K562 (cell line): ENCODE results near the gene ZNF407. TPM values are rescaled to one million over a fixed set of nuclear protein-coding genes. Genes with fewer than 3 reads are reported as not detected.

ENCODE experiments used
- ATAC-seq: fragments of 200-7000 bp; cut with Tn5 transposase; 3 replicates; pipeline ENCODE4 v1.9.1; 2020; ENCODE audit warnings: moderate library complexity
- BruUV-seq: library from RNA; stranded (reverse); fragments of 400-500 nt; replicated peaks from 2 replicates; lab custom pipeline; 2021; lab: Mats Ljungman, UMichigan
- CTCF ChIA-PET: fragments of 300-600 bp; formaldehyde crosslinking; extraction: SDS; loops from one replicate; lab custom pipeline; 2021; ENCODE audit warnings: low intra/inter-chr PET ratio; lab: Yijun Ruan, JAX
- POLR2A ChIA-PET: fragments of 300-600, 350-650 bp; sonication (Branson Sonifier 250); formaldehyde crosslinking; extraction: SDS; loops from one replicate; lab custom pipeline; 2021; ENCODE audit warnings: antibody characterized with exemption, inconsistent platforms; lab: Yijun Ruan, JAX
- DNase-seq, 4 experiments: peaks; one replicate each; pipeline versions ENCODE4 v3.0.0 to v3.0.0-alpha.2; 2011 to 2018; ENCODE audit warnings: low spot score in 3 of 4, mixed read lengths in 3 of 4; ENCODE audit errors: extremely low read depth in 1 of 4
- FAIRE-seq: peaks from 2 replicates; lab custom pipeline; 2011; peaks lifted over from hg19 to GRCh38; lab: Jason Lieb, UNC
- H2AFZ ChIP-seq: 2 replicates; pipeline ENCODE4 v1.6.0; 2011; ENCODE audit warnings: low read depth, low read length, control low read depth, inconsistent platforms
- H3K27ac ChIP-seq: fragments of 200-600 bp; 3 replicates; pipeline ENCODE4 v1.8.0; 2011; ENCODE audit warnings: low read depth, mild to moderate bottlenecking, control low read depth, inconsistent platforms, low read length, moderate library complexity, mixed read lengths; ENCODE audit errors: extremely low read depth
- H3K27me3 ChIP-seq, 2 experiments: fragments of 300-600 bp in 1 of 2; 2 replicates in 1 of 2; 3 replicates in 1 of 2; pipeline versions ENCODE4 v1.6.0 to v1.8.0; 2011; ENCODE audit warnings: inconsistent platforms in 2 of 2, low read length in 2 of 2, mild to moderate bottlenecking in 1 of 2, mixed read lengths in 1 of 2, moderate library complexity in 1 of 2; ENCODE audit not compliant: control insufficient read depth in 2 of 2, insufficient read depth in 2 of 2
- H3K36me3 ChIP-seq: fragments of 300-600 bp; 3 replicates; pipeline ENCODE4 v1.8.0; 2011; ENCODE audit warnings: mild to moderate bottlenecking, low read length, inconsistent platforms; ENCODE audit not compliant: control insufficient read depth, insufficient read depth
- H3K4me1 ChIP-seq, 2 experiments: fragments of 200-600 bp in 1 of 2; replicated peaks in 1 of 2; 2 replicates in 1 of 2; 3 replicates in 1 of 2; pipeline versions ENCODE4 v1.5.1 to v1.8.0; 2011; ENCODE audit warnings: inconsistent platforms in 2 of 2, low read length in 2 of 2, mild to moderate bottlenecking in 1 of 2, mixed read lengths in 1 of 2, moderate library complexity in 1 of 2; ENCODE audit not compliant: control insufficient read depth in 2 of 2, insufficient read depth in 2 of 2
- H3K4me2 ChIP-seq: 2 replicates; pipeline ENCODE4 v1.6.1; 2011; ENCODE audit warnings: low read length, control low read depth, inconsistent platforms, mixed read lengths; ENCODE audit not compliant: insufficient read depth
- H3K4me3 ChIP-seq: fragments of 200-600 bp; sonication (generic), shearing (Covaris generic); 2 replicates; pipeline ENCODE4 v1.5.1; 2016; ENCODE audit warnings: control low read depth, inconsistent platforms
- H3K79me2 ChIP-seq: fragments of 200-600 bp; 3 replicates; pipeline ENCODE4 v1.8.0; 2011; ENCODE audit warnings: low read length, inconsistent platforms; ENCODE audit not compliant: control insufficient read depth, insufficient read depth
- H3K9ac ChIP-seq, 2 experiments: 2 replicates each; pipeline versions ENCODE4 v1.6.0 to v1.6.1; 2011; ENCODE audit warnings: low read depth in 2 of 2, low read length in 2 of 2, control low read depth in 1 of 2, inconsistent platforms in 1 of 2, mild to moderate bottlenecking in 1 of 2, mixed read lengths in 1 of 2; ENCODE audit not compliant: insufficient read depth in 1 of 2
- H3K9me1 ChIP-seq: one replicate; pipeline ENCODE4 v1.6.0; 2011; ENCODE audit warnings: inconsistent platforms, mild to moderate bottlenecking, low read length, moderate library complexity; ENCODE audit not compliant: control insufficient read depth, insufficient read depth
- H3K9me3 ChIP-seq: replicated peaks from 2 replicates; pipeline ENCODE4 v1.5.1; 2011; ENCODE audit warnings: low read depth, low read length, inconsistent platforms; ENCODE audit not compliant: control insufficient read depth, insufficient read depth
- H4K20me1 ChIP-seq: replicated peaks from 2 replicates; pipeline ENCODE4 v1.6.1; 2011; ENCODE audit warnings: low read length, inconsistent platforms, mixed read lengths; ENCODE audit not compliant: control insufficient read depth, insufficient read depth
- HNRNPH1 ChIP-seq: fragments of 200-400 bp; formaldehyde crosslinking; optimal IDR thresholded peaks from 2 replicates; pipeline ENCODE3; 2017; ENCODE audit warnings: low read depth, mild to moderate bottlenecking, low read length, moderate library complexity
- NR2C2 ChIP-seq, 2 experiments: fragments of 200-800 bp in 1 of 2; sonication (Bioruptor generic) in 1 of 2; sonication (generic) in 1 of 2; formaldehyde crosslinking in 1 of 2; IDR thresholded peaks; 2 replicates each; pipeline versions ENCODE4 v1.6.1 to v1.8.0; 2016 to 2022; ENCODE audit warnings: mild to moderate bottlenecking in 1 of 2, missing compliant biosample characterization in 1 of 2, missing genetic modification characterization in 1 of 2, missing genetic modification reagents in 1 of 2
- PURB ChIP-seq: sonication (generic); formaldehyde crosslinking; IDR thresholded peaks from 2 replicates; pipeline ENCODE4 v1.9.0; 2021; ENCODE audit warnings: low read depth, mild to moderate bottlenecking, missing genetic modification reagents
- SRSF3 ChIP-seq: fragments of 200-400 bp; formaldehyde crosslinking; IDR thresholded peaks from 2 replicates; pipeline ENCODE4 v1.6.1; 2016; ENCODE audit warnings: mild to moderate bottlenecking, low read length, moderate library complexity; ENCODE audit not compliant: insufficient read depth
- TOE1 ChIP-seq, 2 experiments: fragments of 450-650 bp in 1 of 2; sonication (generic) in 1 of 2; formaldehyde crosslinking in 1 of 2; IDR thresholded peaks; 2 replicates each; pipeline versions ENCODE4 v1.7.1 to v1.8.0; 2016 to 2022; ENCODE audit warnings: borderline replicate concordance in 2 of 2, mild to moderate bottlenecking in 2 of 2, antibody characterized with exemption in 1 of 2, inconsistent platforms in 1 of 2, low read depth in 1 of 2, missing genetic modification reagents in 1 of 2, moderate library complexity in 1 of 2
- ZBTB1 ChIP-seq: sonication (generic); formaldehyde crosslinking; IDR thresholded peaks from 2 replicates; pipeline ENCODE4 v1.8.1; 2023; ENCODE audit warnings: missing genetic modification reagents, low read depth, mild to moderate bottlenecking, borderline replicate concordance
- ZNF23 ChIP-seq: fragments of 250-450 bp; sonication (Bioruptor Pico); IDR thresholded peaks from 2 replicates; pipeline ENCODE4 v1.4.0; 2020; ENCODE audit warnings: mild to moderate bottlenecking
- ZNF239 ChIP-seq: fragments of 250-450 bp; sonication (Bioruptor Pico); IDR thresholded peaks from 2 replicates; pipeline ENCODE4 v1.4.0; 2020; ENCODE audit warnings: mild to moderate bottlenecking
- ZNF398 ChIP-seq: fragments of 250-450 bp; sonication (Bioruptor Pico); IDR thresholded peaks from 2 replicates; pipeline ENCODE4 v1.8.0; 2021; ENCODE audit warnings: moderate library complexity, mild to moderate bottlenecking, inconsistent platforms
- ZNF830 ChIP-seq: fragments of 250-450 bp; sonication (Bioruptor Pico); IDR thresholded peaks from 2 replicates; pipeline ENCODE4 v1.5.0; 2021; ENCODE audit warnings: mild to moderate bottlenecking
- WGBS: fragments of 100-300 bp; shearing (Covaris generic); methylation state at CpG from one replicate; pipeline ENCODE4 v1.1.6; 2016; ENCODE audit warnings: low coverage, mixed read lengths; ENCODE audit not compliant: insufficient coverage; ENCODE audit errors: missing lambda C conversion rate; 5-methylcytosine and 5-hydroxymethylcytosine counted together
- in situ Hi-C: fragments of 300-500 bp; cut with MboI; formaldehyde crosslinking; loops from 4 replicates; pipeline ENCODE4 v1.15.0; 2018; ENCODE audit warnings: inconsistent platforms, mixed read lengths
- intact Hi-C: fragments of 100-400 bp; cut with micrococcal nuclease; formaldehyde crosslinking; loops from 2 replicates; pipeline ENCODE4 v1.14.2; 2022
- polyA plus RNA-seq, 8 experiments: library from polyadenylated mRNA; depleted of rRNA in 4 of 8; stranded (reverse) in 5 of 8; unstranded in 3 of 8; fragments of >200 nt; fragmentation: Nextera tagmentation in 2 of 8; fragmentation: Illumina TruSeq in 1 of 8; extraction: Ambion mirVana in 2 of 8; extraction: Trizol in 1 of 8; gene quantifications; 2 replicates each; pipeline versions ENCODE4 v1.2.1 to v1.2.3, GENCODE V29; 2011 to 2014; ENCODE audit warnings: inconsistent platforms in 1 of 8, missing spikeins in 1 of 8
- total RNA-seq, 7 experiments: library from RNA; depleted of rRNA in 6 of 7; stranded (reverse); fragments of >200 nt in 6 of 7; fragmentation: Illumina TruSeq in 2 of 7; extraction: Trizol in 2 of 7; gene quantifications; 2 replicates each; pipeline versions ENCODE4 v1.2.1 to v1.2.3, GENCODE V29; 2011 to 2021; ENCODE audit warnings: low replicate concordance in 1 of 7
- TF ChIP-seq, protein P1 (sequence below), 2 experiments: fragments of 450-650 bp; IDR thresholded peaks; 2 replicates each; pipeline ENCODE4 v1.6.1; 2018; ENCODE audit warnings: mild to moderate bottlenecking in 2 of 2, low read depth in 1 of 2; ENCODE audit not compliant: partially characterized antibody in 2 of 2
- TF ChIP-seq, protein P2 (sequence below), 3 experiments: IDR thresholded peaks in 2 of 3; conservative IDR thresholded peaks in 1 of 3; 2 replicates each; pipeline ENCODE4 v1.5.1; 2011 to 2012; ENCODE audit warnings: low read length in 3 of 3, mild to moderate bottlenecking in 3 of 3, control low read depth in 2 of 3, improper control_type of control experiment in 1 of 3, inconsistent platforms in 1 of 3, low read depth in 1 of 3, mixed read lengths in 1 of 3, moderate library complexity in 1 of 3; ENCODE audit not compliant: insufficient read depth in 2 of 3

Gene ZNF407
- total and polyA plus RNA-seq, 9 of the 15 experiments (the other 6 are each of a cell fraction or from before 2014, with no cell fraction given) = 0.21 to 5.4 (median 2.3) TPM

DNA sequence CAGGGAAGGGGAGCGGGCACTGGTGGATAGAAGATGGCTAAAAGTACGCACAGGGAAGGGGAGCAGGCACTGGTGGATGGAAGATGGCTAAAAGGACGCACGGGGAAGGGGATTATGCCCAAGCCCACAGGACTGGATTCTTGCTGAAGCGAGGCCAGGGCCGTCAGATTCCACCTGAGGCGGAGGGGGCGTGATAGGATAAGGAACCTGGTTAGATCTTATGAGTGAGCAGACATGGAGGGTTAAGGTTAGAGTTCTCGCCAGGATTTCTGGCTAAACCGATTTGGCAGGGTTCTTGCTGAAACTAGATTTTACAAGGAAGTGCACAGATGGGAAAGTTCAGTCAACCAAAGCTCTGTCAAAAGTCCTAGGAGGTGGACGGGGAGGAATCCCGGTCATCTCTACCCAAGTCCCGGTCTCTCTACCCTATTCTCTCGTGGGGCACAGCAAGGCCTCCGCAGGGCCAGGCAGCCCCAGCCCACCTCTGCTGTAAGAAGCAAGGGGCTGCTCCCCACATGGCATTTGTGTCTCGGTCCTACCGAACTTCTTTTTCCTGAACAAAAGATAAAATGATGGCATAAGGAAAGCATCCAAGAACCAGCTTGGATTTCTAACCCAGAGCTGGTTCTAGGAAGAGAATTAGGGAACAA, 470.5 kb downstream of the ZNF407 start:
- DNase-seq = no peak
- H4K20me1 ChIP-seq = no peaks in the 10 kb centered on the region
- TF ChIP-seq ZBTB1 (CRISPR knock-in tag) = no peak
- no peak for TF ChIP-seq ZNF239
- TF ChIP-seq, protein P1, sequence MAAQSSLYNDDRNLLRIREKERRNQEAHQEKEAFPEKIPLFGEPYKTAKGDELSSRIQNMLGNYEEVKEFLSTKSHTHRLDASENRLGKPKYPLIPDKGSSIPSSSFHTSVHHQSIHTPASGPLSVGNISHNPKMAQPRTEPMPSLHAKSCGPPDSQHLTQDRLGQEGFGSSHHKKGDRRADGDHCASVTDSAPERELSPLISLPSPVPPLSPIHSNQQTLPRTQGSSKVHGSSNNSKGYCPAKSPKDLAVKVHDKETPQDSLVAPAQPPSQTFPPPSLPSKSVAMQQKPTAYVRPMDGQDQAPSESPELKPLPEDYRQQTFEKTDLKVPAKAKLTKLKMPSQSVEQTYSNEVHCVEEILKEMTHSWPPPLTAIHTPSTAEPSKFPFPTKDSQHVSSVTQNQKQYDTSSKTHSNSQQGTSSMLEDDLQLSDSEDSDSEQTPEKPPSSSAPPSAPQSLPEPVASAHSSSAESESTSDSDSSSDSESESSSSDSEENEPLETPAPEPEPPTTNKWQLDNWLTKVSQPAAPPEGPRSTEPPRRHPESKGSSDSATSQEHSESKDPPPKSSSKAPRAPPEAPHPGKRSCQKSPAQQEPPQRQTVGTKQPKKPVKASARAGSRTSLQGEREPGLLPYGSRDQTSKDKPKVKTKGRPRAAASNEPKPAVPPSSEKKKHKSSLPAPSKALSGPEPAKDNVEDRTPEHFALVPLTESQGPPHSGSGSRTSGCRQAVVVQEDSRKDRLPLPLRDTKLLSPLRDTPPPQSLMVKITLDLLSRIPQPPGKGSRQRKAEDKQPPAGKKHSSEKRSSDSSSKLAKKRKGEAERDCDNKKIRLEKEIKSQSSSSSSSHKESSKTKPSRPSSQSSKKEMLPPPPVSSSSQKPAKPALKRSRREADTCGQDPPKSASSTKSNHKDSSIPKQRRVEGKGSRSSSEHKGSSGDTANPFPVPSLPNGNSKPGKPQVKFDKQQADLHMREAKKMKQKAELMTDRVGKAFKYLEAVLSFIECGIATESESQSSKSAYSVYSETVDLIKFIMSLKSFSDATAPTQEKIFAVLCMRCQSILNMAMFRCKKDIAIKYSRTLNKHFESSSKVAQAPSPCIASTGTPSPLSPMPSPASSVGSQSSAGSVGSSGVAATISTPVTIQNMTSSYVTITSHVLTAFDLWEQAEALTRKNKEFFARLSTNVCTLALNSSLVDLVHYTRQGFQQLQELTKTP (IDR thresholded peaks at IDR 0.05; ENCODE audit: low read depth in 1 of 2, partially characterized antibody in 2 of 2) = no peak
- TF ChIP-seq PURB (CRISPR knock-in tag) = no peak
- TF ChIP-seq, protein P2, sequence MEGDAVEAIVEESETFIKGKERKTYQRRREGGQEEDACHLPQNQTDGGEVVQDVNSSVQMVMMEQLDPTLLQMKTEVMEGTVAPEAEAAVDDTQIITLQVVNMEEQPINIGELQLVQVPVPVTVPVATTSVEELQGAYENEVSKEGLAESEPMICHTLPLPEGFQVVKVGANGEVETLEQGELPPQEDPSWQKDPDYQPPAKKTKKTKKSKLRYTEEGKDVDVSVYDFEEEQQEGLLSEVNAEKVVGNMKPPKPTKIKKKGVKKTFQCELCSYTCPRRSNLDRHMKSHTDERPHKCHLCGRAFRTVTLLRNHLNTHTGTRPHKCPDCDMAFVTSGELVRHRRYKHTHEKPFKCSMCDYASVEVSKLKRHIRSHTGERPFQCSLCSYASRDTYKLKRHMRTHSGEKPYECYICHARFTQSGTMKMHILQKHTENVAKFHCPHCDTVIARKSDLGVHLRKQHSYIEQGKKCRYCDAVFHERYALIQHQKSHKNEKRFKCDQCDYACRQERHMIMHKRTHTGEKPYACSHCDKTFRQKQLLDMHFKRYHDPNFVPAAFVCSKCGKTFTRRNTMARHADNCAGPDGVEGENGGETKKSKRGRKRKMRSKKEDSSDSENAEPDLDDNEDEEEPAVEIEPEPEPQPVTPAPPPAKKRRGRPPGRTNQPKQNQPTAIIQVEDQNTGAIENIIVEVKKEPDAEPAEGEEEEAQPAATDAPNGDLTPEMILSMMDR (IDR thresholded peaks at IDR 0.05 in 2 of 3, conservative IDR thresholded peaks at IDR 0.05 in 1 of 3; ENCODE audit: insufficient read depth in 2 of 3, low read depth in 1 of 3, low read length in 3 of 3) = no peak
- no peak for TF ChIP-seq SRSF3
- TF ChIP-seq HNRNPH1 = no peak
- no peak for TF ChIP-seq ZNF23 (CRISPR knock-in tag)
- no peak for TF ChIP-seq NR2C2 (CRISPR knock-in tag; IDR thresholded peaks at IDR 0.05)
- no peak for TF ChIP-seq NR2C2 (tag; IDR thresholded peaks at IDR 0.05)
- TF ChIP-seq ZNF830 = no peak
- no peak for TF ChIP-seq TOE1 (IDR thresholded peaks at IDR 0.05; ENCODE audit: borderline replicate concordance)
- TF ChIP-seq TOE1 (CRISPR knock-in tag; IDR thresholded peaks at IDR 0.05; ENCODE audit: borderline replicate concordance, low read depth) = no peak
- no peak for TF ChIP-seq ZNF398

More for the DNA sequence above, 470.5 kb downstream of the ZNF407 start:
- Histone ChIP-seq H3K36me3 (no peaks in the 10 kb centered on the region), H3K9me3 (no peaks in the 10 kb centered on the region), H3K9me1 (no peaks in the 10 kb centered on the region), H3K27ac (no peak overlapping the region), H3K27me3 (peaks cover 0 to 48% of the 10 kb centered on the region in 2 experiments; a peak in 2 of 5 replicates), H3K4me2 (no peak overlapping the region), H3K4me3 (no peak overlapping the region), H3K4me1 (no peaks in the 10 kb centered on the region), H3K9ac (no peak overlapping the region), H3K79me2 (no peaks in the 10 kb centered on the region), H2AFZ (no peak overlapping the region)
- ChIA-PET POLR2A (no interaction called here), CTCF (no interaction called here)
- ATAC-seq = no peak
- WGBS = 10% methylated on average over 8 of the region's 17 CpGs
- intact Hi-C loops = no loop called here
- BruUV-seq = no TSS peak
- in situ Hi-C loops = no loop called here
- FAIRE-seq = no peak
